Activated CD8-positive, alpha-beta memory T cell treated with anti-CD3 and anti-CD28 coated beads, Interleukin-2, amount 50 U/mL, for 24 hours (primary cell): ENCODE measurements around the gene ARSK.

Experiments used
- DNase-seq: peaks from one replicate; pipeline ENCODE4 v3.0.0-alpha.2; 2020; ENCODE audit errors: extremely low read depth

The ARSK gene

DNA sequence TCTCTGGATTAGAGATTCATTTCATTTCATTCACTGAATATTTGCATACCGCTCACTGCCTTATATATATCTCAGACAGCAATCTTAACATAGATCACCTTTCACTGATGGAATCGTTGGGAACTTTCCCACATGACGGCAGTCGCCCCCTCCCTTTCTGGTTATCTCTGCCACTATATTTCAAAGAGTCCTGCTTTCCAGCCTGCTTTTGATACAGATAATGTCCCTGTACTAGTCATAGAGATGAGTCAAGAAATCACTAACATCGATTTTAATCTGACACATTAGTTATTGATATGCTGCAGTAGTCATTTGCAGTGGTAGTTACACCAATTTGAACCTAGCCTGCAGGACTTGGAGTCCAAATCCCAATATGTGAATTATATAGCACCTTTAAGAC, 8.5 kb downstream of the ARSK start:
- no peak for DNase-seq

DNA sequence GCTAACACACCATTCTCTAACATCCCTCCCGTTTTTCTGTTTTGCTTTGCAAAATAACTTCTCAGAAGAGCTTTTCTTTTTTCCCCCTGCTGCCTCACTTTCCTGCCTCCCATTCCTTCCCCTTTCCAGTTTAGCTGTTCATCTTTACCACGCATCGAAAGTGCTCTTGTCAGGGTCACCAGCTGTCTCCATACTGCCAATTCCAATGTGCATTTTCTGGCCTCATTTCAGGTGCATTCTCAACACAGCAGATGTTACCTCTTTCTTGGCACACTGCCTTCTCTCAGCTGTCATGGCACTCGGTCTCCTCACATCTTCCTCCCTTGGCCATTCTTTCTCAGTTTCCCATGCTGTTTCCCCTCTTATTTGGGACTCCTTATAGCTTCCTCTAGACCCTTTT, 9.5 kb downstream of the ARSK start:
- DNase-seq = no peak

DNA sequence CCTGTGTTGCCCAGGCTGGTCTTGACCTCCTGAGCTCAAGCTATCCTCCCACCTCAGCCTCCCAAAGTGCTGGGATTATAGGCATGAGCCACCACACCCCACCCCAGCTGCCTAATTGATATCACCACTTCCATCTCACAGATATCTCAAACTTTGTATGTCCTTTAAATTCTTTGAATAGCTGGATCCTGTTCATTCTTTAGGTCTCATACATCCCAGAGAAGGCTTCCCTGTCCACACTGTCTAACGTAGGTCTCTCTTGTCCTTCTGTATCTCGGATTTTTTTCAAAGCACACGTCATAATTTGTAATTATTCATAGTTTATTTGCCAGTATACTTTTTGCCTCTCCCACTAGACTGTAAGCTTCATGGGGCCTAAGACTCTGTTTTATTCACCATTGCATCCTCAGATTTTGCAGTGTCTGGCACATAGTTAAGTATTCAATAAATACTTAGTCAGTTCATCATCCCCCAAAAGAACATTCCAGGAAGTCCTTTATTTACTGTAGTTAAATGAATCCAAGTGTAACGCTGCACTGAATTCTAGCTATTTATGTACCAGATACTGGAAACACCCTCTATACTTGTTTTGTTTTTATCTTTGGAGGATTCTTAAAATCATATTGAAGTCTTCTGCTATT, 10.5 kb downstream of the ARSK start:
- DNase-seq = no peak

DNA sequence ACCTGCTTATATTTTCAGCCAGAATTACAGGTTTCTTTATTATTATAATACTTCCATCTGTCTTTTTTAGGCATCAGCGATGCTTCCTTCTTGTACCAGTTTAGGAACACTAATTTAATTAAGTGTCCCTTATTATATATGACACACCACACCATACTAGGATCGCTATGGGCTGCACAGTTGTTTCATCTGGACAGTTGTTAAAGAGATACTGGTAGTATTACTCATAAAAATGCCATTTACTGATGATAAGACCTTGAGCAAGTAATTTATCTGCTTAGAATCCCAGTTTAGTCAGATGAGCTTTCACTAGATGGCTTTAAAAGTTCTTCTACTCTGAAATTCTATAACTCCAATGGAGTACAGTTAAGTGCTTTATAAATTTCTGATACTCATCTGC, 17.1 kb downstream of the ARSK start:
- DNase-seq = no peak

DNA sequence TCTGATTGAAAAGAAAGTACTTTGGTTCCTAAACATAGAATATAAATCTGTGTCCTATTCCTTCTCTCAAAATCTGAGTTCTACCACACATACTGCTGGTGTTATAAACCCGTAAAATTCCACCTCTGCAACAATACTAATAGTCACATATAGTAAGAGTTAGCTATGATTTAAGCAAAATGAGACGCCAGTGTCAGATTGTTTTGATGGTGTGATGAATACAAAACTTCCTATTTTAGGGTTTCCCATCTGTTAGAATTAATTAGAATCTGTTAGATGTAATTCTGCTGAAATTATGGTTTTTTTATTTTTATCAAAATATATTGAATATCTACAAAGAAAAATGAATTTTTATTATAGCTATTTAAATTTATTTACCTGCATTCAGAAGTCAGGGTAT, 26.7 kb downstream of the ARSK start:
- DNase-seq = no peak

DNA sequence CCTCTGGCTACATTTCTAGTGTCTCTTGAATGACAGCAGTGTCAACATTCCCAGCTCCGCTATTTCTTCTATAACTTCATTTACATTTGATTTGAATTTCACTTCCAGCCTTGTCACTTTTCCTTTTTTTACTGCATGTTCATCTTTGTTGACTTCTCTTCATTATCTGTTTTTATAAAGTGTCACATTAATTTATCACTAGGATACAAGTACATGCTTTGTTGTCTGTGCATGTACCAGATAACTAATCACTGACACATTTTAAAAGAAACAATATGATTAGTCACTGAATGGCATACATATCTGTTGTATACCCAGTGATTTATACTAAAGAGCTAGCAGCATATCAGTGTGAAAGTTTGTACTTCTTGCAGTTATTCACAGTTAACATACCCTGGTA, 29.1 kb downstream of the ARSK start:
- no peak for DNase-seq

DNA sequence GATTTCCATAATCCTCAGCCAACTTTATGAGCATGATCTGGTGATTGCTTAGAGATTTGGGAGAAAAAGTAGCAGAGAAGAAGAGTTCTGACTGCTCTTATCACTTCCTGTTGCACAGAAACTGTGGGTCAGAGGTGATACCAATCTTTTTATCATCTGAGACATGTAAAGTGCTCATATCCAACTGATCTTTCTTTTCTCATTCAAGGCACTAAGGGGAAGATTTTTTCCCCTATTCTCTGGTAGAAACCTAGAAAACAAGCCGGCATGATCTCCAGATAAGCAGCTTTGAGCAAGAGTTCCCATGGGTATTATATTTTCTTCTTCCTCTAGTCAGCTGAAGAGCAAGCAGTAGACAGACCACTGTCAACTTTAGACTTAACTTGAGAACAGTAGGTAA, 36.0 kb downstream of the ARSK start:
- DNase-seq = no peak

DNA sequence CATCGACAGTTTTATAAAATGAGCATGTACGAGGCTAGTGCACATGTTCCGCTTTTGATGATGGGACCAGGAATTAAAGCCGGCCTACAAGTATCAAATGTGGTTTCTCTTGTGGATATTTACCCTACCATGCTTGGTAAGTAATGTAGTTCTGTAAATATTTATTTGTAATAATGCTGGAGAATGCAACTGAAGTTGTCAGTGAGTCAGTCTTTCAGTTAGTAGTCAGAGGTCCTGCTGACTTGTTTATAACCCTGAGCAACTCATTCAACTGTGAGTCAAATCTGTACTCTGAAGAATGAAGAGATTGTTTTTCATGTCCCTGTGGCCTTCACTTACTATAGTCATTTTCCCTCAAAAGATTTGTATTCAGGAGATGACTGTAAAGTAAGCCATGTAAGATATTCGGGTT, 36.6 kb downstream of the ARSK start:
- DNase-seq = no peak

DNA sequence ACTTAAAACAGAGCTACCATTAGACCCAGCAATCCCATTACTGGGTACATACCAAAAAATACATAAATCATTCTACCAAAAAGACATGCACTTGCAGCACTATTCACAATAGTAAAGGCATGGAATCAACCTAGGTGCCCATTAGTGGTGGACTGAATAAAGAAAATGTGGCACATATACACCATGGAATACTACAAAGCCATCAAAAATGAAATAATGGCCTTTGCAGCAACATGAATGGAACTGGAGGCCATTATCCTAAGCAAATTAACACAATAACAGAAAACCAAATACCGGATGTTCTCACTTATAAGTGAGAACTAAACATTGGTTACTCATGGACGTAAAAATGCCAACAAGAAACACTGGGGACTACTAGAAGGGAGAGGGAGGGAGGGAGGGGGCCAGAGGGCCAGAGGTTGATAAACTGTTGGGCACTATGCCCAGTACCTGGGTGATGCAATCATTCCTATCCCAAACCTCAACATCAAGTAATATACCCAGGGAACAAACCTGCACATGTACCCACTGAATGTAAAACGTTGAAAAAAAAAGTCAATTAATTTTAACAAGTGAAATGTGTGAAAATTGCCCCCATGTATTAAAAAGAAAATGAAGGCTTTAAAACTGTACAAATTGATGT, 40.5 kb downstream of the ARSK start:
- DNase-seq = no peak

DNA sequence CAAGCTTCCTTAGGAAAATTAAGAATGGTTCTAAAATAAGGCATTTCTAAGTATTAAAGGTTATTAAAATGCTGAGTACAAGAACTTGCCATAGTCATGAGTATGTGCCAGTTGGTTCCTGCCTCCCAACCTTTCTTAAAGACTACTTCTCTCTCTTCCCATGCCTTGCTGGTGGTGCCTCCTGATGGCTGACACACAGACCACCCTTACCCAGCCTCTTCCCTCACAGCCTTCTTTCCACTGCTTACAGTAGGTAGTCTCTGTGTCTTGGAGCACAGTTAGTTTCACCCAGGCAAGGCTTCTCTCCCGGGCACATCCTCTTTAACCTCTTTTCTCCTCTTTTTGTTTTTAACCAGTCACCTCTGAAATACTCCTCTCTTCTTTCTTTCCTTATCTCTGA, 44.4 kb downstream of the ARSK start:
- DNase-seq = no peak

DNA sequence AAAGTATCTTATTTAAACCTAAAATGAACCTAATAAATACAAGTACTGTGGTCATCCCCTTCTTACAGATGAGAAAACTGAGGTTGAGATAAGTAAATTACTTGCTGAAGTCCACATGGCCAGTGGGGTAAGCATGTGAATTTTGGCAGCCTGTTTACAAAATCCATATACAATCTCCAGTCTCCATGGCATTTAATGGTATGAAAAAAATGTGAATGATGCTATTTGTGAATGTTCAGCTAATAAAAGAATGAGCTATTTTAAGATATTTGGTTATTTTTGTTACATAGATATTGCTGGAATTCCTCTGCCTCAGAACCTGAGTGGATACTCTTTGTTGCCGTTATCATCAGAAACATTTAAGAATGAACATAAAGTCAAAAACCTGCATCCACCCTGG, 45.7 kb downstream of the ARSK start:
- no peak for DNase-seq

DNA sequence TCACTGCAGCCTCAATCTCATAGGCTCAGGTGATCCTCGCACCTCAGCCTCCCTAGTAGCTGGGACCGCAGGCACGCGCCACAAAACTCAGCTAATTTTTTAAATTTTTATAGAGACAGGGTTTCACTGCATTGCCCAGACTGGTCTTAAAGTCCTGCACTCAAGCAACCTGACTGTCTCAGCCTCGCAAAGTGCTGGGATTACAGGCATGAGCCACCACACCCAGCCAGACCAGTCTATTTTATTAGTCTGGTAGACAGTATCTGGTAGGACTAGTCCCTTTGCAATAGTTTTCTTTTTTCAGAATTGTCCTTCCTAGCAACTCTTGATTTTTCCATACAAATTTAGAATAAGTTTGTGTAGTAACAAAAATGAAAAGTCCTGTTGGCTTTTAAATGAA, 50.9 kb downstream of the ARSK start:
- DNase-seq = no peak

DNA sequence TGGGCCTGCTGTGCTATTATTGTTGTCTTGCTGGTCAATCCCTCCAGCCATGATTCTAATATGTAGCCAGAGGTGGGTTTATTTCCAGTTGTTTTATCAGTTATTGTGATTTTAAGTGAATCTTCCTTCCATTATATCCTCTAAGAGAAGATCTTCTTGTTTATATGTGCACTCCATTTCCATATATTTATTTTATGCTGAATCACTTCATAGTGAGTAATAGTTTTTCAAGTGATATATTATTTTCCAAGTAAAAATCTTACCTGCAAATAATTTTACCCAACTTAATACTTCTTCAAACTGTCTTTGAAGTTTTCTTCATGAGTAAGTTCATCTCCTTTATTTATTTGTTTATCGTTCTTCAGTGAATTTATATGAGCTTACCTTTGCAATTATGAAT, 51.5 kb downstream of the ARSK start:
- DNase-seq = no peak

DNA sequence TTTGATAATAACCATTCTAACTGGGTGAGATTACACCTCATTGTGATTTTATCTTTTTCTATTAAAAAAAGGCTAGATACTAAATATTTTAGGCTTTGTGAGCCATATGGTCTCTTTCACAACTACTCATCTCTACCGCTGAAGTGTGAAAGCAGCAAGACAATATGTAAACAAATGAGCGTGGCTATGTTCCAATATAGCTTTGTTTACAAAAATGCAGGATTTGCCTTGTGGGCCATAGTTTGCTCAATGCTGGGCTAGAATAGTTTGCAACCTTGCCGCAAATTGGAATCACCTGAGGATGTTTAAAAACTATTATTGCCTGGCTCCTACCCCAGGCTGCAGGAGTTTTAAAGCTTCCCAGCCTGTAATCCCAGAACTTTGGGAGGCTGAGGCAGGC, 54.8 kb downstream of the ARSK start:
- no peak for DNase-seq

DNA sequence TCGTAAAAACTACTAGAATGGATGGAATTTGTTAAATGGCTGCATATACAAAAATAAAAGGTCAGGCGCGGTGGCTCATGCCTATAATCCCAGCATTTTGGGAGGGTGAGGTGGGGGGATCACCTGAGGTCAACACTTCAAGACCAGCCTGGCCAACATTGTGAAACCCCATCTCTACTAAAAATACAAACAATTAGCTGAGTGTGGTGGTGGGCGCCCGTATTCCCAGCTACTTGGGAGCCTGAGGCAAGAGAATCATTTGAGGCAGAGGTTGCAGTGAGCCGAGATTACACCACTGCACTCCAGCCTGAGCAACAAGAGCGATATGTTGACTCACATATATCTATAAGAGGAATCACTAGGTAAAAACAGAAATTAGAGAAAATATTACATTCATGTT, 55.6 kb downstream of the ARSK start:
- DNase-seq = no peak

DNA sequence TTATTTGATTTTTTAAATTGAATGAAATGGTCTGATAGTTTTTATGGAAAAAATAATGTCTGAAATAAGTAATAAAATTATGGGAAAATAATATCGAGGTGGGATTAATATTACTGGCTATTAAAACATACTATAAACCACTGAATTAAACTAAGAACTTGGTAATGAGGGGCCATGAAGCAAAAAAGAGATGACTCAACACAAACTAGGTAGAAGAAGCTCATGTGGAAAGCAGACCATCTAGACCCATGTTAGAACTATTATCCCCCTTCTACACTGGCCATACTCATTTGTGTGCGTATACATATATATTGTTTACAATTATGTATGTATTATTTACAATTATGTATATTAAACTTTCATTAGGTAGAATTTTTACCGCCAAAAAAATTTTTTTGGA, 56.5 kb downstream of the ARSK start:
- DNase-seq = no peak

DNA sequence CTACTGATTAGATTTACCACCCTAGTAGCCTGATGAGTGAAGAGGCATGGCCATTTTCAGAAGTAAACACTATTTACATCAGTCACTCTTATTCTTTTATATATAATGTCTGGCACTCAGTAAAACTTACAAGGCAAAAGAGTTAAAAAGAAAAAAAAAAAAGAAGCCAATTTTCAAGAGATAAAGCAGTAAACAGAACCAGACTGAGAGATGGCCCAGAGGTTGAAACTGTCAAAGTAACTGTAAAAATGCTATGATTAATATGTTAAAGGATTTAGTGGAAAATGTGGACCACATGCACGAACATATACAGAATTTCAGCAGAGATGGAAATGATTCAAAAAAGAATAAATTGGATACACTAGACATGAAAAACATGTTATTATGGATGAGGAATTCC, 58.6 kb downstream of the ARSK start:
- no peak for DNase-seq

DNA sequence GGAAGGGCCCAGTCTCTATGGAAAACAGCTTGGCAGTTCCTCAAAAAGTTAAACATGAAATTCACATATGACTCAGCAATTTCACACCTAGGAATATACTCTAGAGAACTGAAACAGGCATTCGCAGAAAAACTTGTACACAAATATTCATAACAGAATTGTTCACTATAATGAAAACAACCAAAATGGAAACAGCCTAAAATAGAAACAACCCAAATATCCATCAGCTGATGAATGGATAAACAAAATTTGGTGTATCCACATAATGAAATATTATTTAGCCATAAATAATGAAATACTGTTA, 60.2 kb downstream of the ARSK start:
- DNase-seq = no peak

DNA sequence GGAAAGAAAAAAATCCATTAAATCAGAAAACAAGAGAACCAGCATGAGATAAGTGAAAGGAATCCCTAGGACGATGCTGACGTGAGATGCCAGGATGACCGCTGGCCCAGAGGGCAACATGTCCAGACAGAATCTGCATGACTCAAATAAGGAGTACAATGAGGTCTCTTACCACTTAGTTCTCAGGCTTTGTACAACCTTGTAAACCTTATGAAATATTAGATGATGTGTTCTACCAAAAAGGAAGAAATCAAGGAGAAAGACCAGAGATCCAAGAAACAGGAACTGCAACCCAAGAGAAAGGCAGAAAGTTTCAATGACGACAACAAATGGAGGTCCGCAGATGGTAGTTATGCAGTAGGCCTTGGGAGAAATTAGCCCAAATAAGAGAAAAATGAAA, 62.2 kb downstream of the ARSK start:
- DNase-seq = no peak

DNA sequence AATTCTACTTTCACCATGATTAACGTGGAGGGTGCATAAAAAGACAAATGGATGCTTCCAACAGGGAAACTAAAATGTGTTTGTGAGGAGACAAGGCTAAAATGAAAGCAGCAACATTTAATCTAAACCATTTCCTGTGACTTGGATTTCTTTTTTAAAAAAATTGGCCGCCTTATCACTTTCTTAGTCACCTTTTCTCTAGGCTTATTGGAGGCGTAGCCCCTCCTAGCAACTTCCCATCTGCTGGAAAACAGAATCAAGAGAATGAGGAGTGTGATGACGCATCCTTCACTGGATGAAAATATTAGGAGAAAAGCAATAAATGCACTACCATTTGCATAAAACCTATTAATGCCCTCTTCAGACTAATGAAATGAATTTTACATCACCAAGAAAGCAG, 64.2 kb downstream of the ARSK start:
- DNase-seq = no peak

DNA sequence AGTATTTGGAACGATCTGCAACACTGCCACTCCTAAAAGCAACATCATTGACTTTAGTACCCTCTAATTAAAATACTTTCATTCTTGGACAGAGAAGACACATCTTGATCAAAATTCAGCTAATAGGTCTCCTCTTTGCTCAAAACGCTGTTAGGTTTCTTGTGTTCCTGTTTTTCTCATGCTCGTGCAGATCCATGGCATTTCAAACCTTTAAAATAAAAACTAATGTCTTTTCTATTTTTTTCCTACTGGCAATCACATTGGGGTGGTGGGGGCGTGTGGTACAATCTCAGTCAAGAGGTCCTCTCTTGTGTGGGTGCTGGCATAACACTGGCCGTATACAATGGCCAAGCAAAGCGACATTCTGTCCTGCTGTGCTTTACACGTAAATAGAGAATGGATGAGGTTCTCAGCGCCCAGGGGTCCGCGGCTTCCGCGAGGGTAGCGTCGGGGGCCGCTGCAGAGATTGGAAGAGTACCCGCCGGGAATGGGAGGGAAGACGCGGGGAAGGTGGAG, 64.7 kb downstream of the ARSK start:
- no peak for DNase-seq

DNA sequence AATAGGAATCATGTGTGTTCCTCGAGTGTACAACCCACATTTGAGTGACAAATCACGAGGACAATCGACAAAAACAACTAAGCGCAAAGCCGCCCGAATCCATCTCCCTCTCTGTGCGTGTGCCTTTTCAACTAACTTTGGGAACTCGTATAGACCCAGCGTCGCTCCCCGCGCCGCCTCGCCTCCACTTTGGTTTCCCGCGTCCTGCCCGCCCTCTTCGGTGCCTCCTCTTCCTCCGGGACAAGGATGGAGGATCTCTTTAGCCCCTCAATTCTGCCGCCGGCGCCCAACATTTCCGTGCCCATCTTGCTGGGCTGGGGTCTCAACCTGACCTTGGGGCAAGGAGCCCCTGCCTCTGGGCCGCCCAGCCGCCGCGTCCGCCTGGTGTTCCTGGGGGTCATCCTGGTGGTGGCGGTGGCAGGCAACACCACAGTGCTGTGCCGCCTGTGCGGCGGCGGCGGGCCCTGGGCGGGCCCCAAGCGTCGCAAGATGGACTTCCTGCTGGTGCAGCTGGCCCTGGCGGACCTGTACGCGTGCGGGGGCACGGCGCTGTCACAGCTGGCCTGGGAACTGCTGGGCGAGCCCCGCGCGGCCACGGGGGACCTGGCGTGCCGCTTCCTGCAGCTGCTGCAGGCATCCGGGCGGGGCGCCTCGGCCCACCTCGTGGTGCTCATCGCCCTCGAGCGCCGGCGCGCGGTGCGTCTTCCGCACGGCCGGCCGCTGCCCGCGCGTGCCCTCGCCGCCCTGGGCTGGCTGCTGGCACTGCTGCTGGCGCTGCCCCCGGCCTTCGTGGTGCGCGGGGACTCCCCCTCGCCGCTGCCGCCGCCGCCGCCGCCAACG, 65.3 kb downstream of the ARSK start, which contains the start of gene GPR150:
Gene GPR150, plus strand, starts transcription at position 58 of the 840 bp plus-strand sequence. Its CDS starts 189 bp downstream, at position 247.
- DNase-seq = no peak
